Peyer's patch (tissue), 4 donors: ENCODE measurements around the gene FIGLA.

ENCODE experiments used
- POLR2A ChIP-seq, 2 donors: fragments of 450-650 bp; IDR thresholded peaks; one replicate each; pipeline ENCODE4 v1.5.1; 2017; ENCODE audit warnings: antibody characterized with exemption in 2 of 2, mild to moderate bottlenecking in 2 of 2, moderate library complexity in 2 of 2
- TF ChIP-seq, protein P1 (sequence below), 6 experiments: fragments of 450-650 bp in 4 of 6; fragments of 200-600 bp in 2 of 6; sonication (generic) in 1 of 6; IDR thresholded peaks; one replicate each; pipeline ENCODE4 v1.5.1; 2017 to 2019; ENCODE audit warnings: antibody characterized with exemption in 6 of 6, mild to moderate bottlenecking in 3 of 6, moderate library complexity in 1 of 6

DNA sequence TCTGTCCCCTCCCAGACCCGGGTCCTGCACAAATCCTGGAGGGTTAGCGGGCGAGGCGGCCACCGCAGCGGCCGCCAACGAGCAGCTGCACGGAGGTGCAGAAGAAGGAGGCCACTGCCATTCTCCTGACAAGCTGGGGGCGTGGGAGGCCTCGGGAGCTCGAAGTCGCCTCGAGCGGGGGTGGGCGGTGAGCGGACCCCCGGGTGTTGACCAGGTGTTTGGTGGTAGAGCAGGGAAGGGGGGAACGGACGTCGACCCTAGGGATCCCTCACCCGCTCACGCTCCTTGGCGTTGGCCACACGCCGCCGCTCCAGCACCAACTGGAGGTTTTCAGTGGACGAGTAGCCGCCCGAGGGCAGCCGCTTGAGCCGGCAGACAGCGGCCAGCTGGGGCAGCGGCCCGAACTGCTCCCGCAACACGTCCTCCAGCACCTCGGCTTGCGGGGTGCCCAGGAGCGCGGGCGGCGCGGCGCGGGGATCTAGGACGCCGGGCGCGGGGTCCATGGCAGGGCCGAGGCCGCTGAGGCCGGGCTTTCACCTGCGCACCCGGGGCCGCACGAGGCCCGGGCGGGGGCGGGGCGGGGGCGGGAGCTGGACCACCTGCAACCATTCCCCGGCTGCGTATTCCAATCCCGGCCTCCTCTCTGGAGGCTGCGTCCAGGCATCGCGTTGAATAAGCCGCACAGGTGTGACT, at the start of gene FIGLA:
- TF ChIP-seq, protein P1, sequence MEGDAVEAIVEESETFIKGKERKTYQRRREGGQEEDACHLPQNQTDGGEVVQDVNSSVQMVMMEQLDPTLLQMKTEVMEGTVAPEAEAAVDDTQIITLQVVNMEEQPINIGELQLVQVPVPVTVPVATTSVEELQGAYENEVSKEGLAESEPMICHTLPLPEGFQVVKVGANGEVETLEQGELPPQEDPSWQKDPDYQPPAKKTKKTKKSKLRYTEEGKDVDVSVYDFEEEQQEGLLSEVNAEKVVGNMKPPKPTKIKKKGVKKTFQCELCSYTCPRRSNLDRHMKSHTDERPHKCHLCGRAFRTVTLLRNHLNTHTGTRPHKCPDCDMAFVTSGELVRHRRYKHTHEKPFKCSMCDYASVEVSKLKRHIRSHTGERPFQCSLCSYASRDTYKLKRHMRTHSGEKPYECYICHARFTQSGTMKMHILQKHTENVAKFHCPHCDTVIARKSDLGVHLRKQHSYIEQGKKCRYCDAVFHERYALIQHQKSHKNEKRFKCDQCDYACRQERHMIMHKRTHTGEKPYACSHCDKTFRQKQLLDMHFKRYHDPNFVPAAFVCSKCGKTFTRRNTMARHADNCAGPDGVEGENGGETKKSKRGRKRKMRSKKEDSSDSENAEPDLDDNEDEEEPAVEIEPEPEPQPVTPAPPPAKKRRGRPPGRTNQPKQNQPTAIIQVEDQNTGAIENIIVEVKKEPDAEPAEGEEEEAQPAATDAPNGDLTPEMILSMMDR (IDR thresholded peaks at IDR 0.05) = no peak
- TF ChIP-seq POLR2A (IDR thresholded peaks at IDR 0.05) = no peak
